Endodermal cell (in vitro differentiated cells): ENCODE measurements around the gene ITIH5. TPM values are rescaled to one million over a fixed set of nuclear protein-coding genes. Genes with fewer than 3 reads are reported as not detected.

Experiments
- DNase-seq: peaks from one replicate; pipeline ENCODE4 v3.0.0-alpha.2; 2017
- H3K27ac ChIP-seq: 2 replicates; pipeline ENCODE4 v1.5.1; 2013; ENCODE audit warnings: mild to moderate bottlenecking, low read depth, low read length, moderate library complexity
- H3K27me3 ChIP-seq: 2 replicates; pipeline ENCODE4 v1.6.1; 2013; ENCODE audit warnings: mild to moderate bottlenecking, low read length, moderate library complexity; ENCODE audit not compliant: insufficient read depth, control insufficient read depth, poor library complexity, severe bottlenecking
- H3K36me3 ChIP-seq: 2 replicates; pipeline ENCODE4 v1.7.0; 2013; ENCODE audit warnings: mild to moderate bottlenecking, low read length, moderate library complexity; ENCODE audit not compliant: control insufficient read depth, insufficient read depth
- H3K4me1 ChIP-seq: one replicate; pipeline ENCODE4 v1.7.0; 2013; ENCODE audit warnings: low read length; ENCODE audit not compliant: control insufficient read depth, insufficient read depth
- H3K4me3 ChIP-seq: 2 replicates; pipeline ENCODE4 v1.5.1; 2013; ENCODE audit warnings: mild to moderate bottlenecking, low read length, moderate library complexity
- H3K9ac ChIP-seq: 2 replicates; pipeline ENCODE4 v1.6.1; 2013; ENCODE audit warnings: mild to moderate bottlenecking, low read length, moderate library complexity; ENCODE audit not compliant: poor library complexity, severe bottlenecking; ENCODE audit errors: extremely low read depth
- H3K9me3 ChIP-seq: 2 replicates; pipeline ENCODE4 v1.6.1; 2013; ENCODE audit warnings: mild to moderate bottlenecking, low read length, moderate library complexity; ENCODE audit not compliant: control insufficient read depth
- H3K27ac Mint-ChIP-seq: 2 replicates; pipeline ENCODE4 v1.8.0; 2020; ENCODE audit warnings: mixed read lengths
- H3K27me3 Mint-ChIP-seq: 2 replicates; pipeline ENCODE4 v1.8.0; 2021; ENCODE audit warnings: mild to moderate bottlenecking, mixed read lengths; ENCODE audit not compliant: insufficient read depth
- H3K36me3 Mint-ChIP-seq: 2 replicates; pipeline ENCODE4 v1.8.0; 2020; ENCODE audit warnings: low read depth, mixed read lengths
- H3K4me1 Mint-ChIP-seq: 2 replicates; pipeline ENCODE4 v1.8.0; 2020; ENCODE audit warnings: mixed read lengths
- H3K4me3 Mint-ChIP-seq: 2 replicates; pipeline ENCODE4 v1.8.0; 2020; ENCODE audit warnings: mild to moderate bottlenecking, moderate library complexity, mixed read lengths
- H3K9me3 Mint-ChIP-seq: 2 replicates; pipeline ENCODE4 v1.8.0; 2020; ENCODE audit warnings: mild to moderate bottlenecking, mixed read lengths
- WGBS, 2 experiments: methylation state at CpG; one replicate each; pipeline versions ENCODE4 v1.1.5 to v1.1.7; 2013; ENCODE audit warnings: missing lambda C conversion rate in 2 of 2, mixed read lengths in 1 of 2; ENCODE audit not compliant: insufficient coverage in 1 of 2, insufficient read length in 1 of 2; 5-methylcytosine and 5-hydroxymethylcytosine counted together
- total RNA-seq, 2 donors: library from RNA; stranded (reverse); fragmentation: NEBNext Ultra II Directional in 1 of 2; extraction: Animal tissue kit (Norgen Biotek cat#: 25700) in 1 of 2; gene quantifications; 2 replicates in 1 of 2; 3 replicates in 1 of 2; pipeline ENCODE4 v1.2.1, GENCODE V29; 2021
- TF ChIP-seq, protein P1 (sequence below): fragments of 200-600 bp; sonication (generic); conservative IDR thresholded peaks from 2 replicates; pipeline ENCODE4 v1.5.0; 2021; ENCODE audit warnings: antibody characterized with exemption, mild to moderate bottlenecking

The ITIH5 gene
- total RNA-seq, 2 donors from 2014 or later = 2.9 to 5.3 TPM

GRCh38 chr10:7537126-7537525 lies 129.6 kb downstream of the ITIH5 start:
- no peak overlapping the region for H3K4me3 Mint-ChIP-seq
- H3K36me3 Mint-ChIP-seq = peaks cover 5% of the 10 kb centered on the region
- TF ChIP-seq, protein P1, sequence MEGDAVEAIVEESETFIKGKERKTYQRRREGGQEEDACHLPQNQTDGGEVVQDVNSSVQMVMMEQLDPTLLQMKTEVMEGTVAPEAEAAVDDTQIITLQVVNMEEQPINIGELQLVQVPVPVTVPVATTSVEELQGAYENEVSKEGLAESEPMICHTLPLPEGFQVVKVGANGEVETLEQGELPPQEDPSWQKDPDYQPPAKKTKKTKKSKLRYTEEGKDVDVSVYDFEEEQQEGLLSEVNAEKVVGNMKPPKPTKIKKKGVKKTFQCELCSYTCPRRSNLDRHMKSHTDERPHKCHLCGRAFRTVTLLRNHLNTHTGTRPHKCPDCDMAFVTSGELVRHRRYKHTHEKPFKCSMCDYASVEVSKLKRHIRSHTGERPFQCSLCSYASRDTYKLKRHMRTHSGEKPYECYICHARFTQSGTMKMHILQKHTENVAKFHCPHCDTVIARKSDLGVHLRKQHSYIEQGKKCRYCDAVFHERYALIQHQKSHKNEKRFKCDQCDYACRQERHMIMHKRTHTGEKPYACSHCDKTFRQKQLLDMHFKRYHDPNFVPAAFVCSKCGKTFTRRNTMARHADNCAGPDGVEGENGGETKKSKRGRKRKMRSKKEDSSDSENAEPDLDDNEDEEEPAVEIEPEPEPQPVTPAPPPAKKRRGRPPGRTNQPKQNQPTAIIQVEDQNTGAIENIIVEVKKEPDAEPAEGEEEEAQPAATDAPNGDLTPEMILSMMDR = no peak
- Histone ChIP-seq H3K27me3 (no peaks in the 10 kb centered on the region), H3K4me3 (no peak overlapping the region), H3K36me3 (no peaks in the 10 kb centered on the region), H3K9ac (no peak overlapping the region), H3K4me1 (peaks cover 17% of the 10 kb centered on the region), H3K27ac (no peak overlapping the region), H3K9me3 (no peaks in the 10 kb centered on the region)
- no peak overlapping the region for H3K27ac Mint-ChIP-seq
- 76 to 86% methylated on average over 3 of the region's 3 CpGs for WGBS, 2 experiments
- DNase-seq = no peak
- no peaks in the 10 kb centered on the region for H3K9me3 Mint-ChIP-seq
- peaks cover 2% of the 10 kb centered on the region for H3K27me3 Mint-ChIP-seq
- peaks cover 41% of the 10 kb centered on the region for H3K4me1 Mint-ChIP-seq

DNA sequence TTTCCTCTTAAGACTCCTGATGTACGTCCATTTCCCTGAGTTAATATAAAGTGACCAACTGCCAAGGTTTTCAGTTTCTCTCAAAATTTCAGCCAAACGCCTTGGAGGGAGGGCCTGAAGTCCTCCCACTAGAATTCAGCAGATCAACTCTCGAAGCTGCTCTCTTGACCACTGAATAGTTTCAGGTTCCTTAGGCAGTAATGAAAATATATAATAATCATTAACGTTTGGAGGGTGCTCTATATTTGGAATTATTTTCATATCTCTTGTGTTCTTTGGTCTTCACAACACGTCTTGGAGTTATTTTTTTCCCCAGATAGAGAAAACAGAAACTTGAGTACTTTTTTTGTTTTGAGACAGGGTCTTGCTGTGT lies 132.3 kb downstream of the ITIH5 start:
- 93 to 100% methylated on average over 1 to 5 of the region's 5 CpGs for WGBS, 2 experiments
- H3K36me3 Mint-ChIP-seq = peaks cover 5% of the 10 kb centered on the region

DNA sequence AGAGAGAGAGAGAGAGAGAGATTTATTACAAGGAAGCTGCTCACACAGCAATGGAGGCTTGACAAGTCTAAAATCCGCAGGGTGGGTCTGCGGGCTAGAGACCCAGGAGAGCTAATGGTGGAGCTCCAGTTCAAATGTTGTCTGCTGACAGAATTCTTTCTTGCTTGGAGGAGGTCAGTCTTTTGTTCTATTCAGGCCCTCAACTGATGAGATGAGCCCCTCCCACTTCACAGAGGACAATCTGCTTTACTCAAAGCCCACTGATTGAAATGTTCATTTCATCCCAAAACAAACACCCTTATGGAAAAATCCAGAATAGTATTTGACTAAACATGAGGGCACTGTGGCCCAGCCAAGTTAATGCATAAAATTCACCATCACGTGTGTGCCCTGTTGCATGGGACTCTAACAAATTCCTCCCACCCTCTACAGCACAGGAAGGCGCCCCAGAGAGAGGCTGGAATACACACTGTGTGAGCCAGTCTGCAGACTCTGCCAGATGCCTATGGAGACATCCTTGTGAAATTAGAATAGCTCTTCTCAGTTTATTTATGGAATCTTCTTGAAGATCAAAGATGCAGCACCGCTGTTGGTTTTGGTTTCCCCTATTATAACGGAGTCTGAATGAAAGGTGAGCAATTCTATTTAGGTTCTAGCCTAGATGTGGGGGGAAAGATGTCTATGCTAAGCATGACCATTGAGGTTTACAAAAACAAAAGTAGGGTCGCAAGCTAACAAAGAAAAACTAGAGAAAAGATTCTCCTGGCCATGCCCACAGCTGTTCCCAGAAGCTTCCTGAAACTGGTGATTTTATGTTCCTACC lies 132.9 kb downstream of the ITIH5 start:
- H3K4me1 Mint-ChIP-seq = peaks cover 20% of the 10 kb centered on the region
- no peak overlapping the region for H3K4me3 ChIP-seq
- no peak overlapping the region for H3K27ac ChIP-seq
- H3K36me3 ChIP-seq = no peaks in the 10 kb centered on the region
- peak; percentile 75 for DNase-seq
- H3K9ac ChIP-seq = no peak overlapping the region
- H3K4me3 Mint-ChIP-seq = no peak overlapping the region
- no peaks in the 10 kb centered on the region for H3K9me3 Mint-ChIP-seq
- WGBS, 2 experiments = 81 to 89% methylated on average over 4 to 7 of the region's 7 CpGs
- peak overlapping the region; percentile 69 for H3K27ac Mint-ChIP-seq
- peaks cover 5% of the 10 kb centered on the region for H3K36me3 Mint-ChIP-seq
- peaks cover 7% of the 10 kb centered on the region for H3K27me3 Mint-ChIP-seq
- TF ChIP-seq, protein P1 = no peak
- peaks cover 5% of the 10 kb centered on the region for H3K4me1 ChIP-seq
- H3K27me3 ChIP-seq = no peaks in the 10 kb centered on the region
- no peaks in the 10 kb centered on the region for H3K9me3 ChIP-seq

More for the DNA sequence above, 132.3 kb downstream of the ITIH5 start:
- DNase-seq = no peak
- peaks cover 6% of the 10 kb centered on the region for H3K27me3 Mint-ChIP-seq
- Histone ChIP-seq H3K4me1 (peaks cover 5% of the 10 kb centered on the region), H3K9ac (no peak overlapping the region), H3K4me3 (no peak overlapping the region), H3K27me3 (no peaks in the 10 kb centered on the region), H3K9me3 (no peaks in the 10 kb centered on the region), H3K27ac (no peak overlapping the region), H3K36me3 (no peaks in the 10 kb centered on the region)
- no peak overlapping the region for H3K4me3 Mint-ChIP-seq
- TF ChIP-seq, protein P1 = no peak
- H3K4me1 Mint-ChIP-seq = peaks cover 23% of the 10 kb centered on the region
- no peaks in the 10 kb centered on the region for H3K9me3 Mint-ChIP-seq
- H3K27ac Mint-ChIP-seq = peak overlapping the region; percentile 69
